ENCODE data around the gene CTNNA3.

GRCh38 chr10:66942407-66942806 is 753.6 kb downstream of the CTNNA3 start:
- TF ChIP-seq, protein P1, sequence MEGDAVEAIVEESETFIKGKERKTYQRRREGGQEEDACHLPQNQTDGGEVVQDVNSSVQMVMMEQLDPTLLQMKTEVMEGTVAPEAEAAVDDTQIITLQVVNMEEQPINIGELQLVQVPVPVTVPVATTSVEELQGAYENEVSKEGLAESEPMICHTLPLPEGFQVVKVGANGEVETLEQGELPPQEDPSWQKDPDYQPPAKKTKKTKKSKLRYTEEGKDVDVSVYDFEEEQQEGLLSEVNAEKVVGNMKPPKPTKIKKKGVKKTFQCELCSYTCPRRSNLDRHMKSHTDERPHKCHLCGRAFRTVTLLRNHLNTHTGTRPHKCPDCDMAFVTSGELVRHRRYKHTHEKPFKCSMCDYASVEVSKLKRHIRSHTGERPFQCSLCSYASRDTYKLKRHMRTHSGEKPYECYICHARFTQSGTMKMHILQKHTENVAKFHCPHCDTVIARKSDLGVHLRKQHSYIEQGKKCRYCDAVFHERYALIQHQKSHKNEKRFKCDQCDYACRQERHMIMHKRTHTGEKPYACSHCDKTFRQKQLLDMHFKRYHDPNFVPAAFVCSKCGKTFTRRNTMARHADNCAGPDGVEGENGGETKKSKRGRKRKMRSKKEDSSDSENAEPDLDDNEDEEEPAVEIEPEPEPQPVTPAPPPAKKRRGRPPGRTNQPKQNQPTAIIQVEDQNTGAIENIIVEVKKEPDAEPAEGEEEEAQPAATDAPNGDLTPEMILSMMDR (conservative IDR thresholded peaks at IDR 0.05 in 1 of 2, IDR thresholded peaks at IDR 0.05 in 1 of 2; ENCODE audit: low read depth in 1 of 2, low read length in 2 of 2) = no peak
- TF ChIP-seq EZH2 (IDR thresholded peaks at IDR 0.05; ENCODE audit: low read length, missing control alignments) = no peak
